Measurements from ENCODE around the gene SLC24A3. TPM values are rescaled to one million over a fixed set of nuclear protein-coding genes. Genes with fewer than 3 reads are reported as not detected.

The SLC24A3 gene
- total and polyA plus RNA-seq, 5 experiments from 2014 or later: not detected

- Mint-ChIP-seq H3K27me3 (peaks cover 1 to 9% (median 3%) of the 10 kb centered on the region in 5 donors), H3K4me1 (no peaks in the 10 kb centered on the region), H3K4me3 (no peak overlapping the region), H3K36me3 (peaks cover 0 to 4% (median 0%) of the 10 kb centered on the region in 3 donors), H3K27ac (no peak overlapping the region), H3K9me3 (peaks cover 0 to 9% (median 3%) of the 10 kb centered on the region in 9 donors)
- DNase-seq (no peak), ATAC-seq (no peak)
- POLR2A ChIA-PET: no interaction called here
Measured at GRCh38 chr20:19423900-19424620, 211.6 kb downstream of the SLC24A3 start.

- DNase-seq (no peak), ATAC-seq (no peak)
- Mint-ChIP-seq H3K27ac (no peak overlapping the region), H3K36me3 (peaks cover 0 to 2% (median 0%) of the 10 kb centered on the region in 3 donors), H3K9me3 (peaks cover 0 to 4% (median 2%) of the 10 kb centered on the region in 9 donors), H3K4me1 (no peaks in the 10 kb centered on the region), H3K27me3 (peaks cover 1 to 20% (median 3%) of the 10 kb centered on the region in 5 donors), H3K4me3 (no peak overlapping the region)
- POLR2A ChIA-PET: no interaction called here
Measured at GRCh38 chr20:19426356-19426755, 213.9 kb downstream of the SLC24A3 start.

GRCh38 chr20:19427480-19427879 is 215.0 kb downstream of the SLC24A3 start:
- Mint-ChIP-seq H3K27me3 (peaks cover 0 to 20% (median 3%) of the 10 kb centered on the region in 5 donors), H3K9me3 (peaks cover 0 to 3% (median 0%) of the 10 kb centered on the region in 9 donors), H3K27ac (no peak overlapping the region), H3K4me3 (no peak overlapping the region), H3K4me1 (no peaks in the 10 kb centered on the region), H3K36me3 (no peaks in the 10 kb centered on the region)
- ATAC-seq (no peak), DNase-seq (no peak)
- POLR2A ChIA-PET: no interaction called here

GRCh38 chr20:19427913-19428312 is 215.5 kb downstream of the SLC24A3 start:
- Mint-ChIP-seq H3K27me3 (peaks cover 0 to 20% (median 3%) of the 10 kb centered on the region in 5 donors), H3K27ac (no peak overlapping the region), H3K4me3 (no peak overlapping the region), H3K4me1 (no peaks in the 10 kb centered on the region), H3K9me3 (peaks cover 0 to 3% (median 0%) of the 10 kb centered on the region in 9 donors), H3K36me3 (no peaks in the 10 kb centered on the region)
- POLR2A ChIA-PET: no interaction called here
- no peak for ATAC-seq
- no peak for DNase-seq

- Mint-ChIP-seq H3K9me3 (peaks cover 0 to 3% (median 0%) of the 10 kb centered on the region in 9 donors), H3K27ac (no peak overlapping the region), H3K27me3 (peaks cover 0 to 20% (median 3%) of the 10 kb centered on the region in 5 donors), H3K36me3 (no peaks in the 10 kb centered on the region), H3K4me3 (no peak overlapping the region), H3K4me1 (no peaks in the 10 kb centered on the region)
- no peak for ATAC-seq
- POLR2A ChIA-PET: no interaction called here
- DNase-seq: no peak
Measured at GRCh38 chr20:19428324-19428723, 215.9 kb downstream of the SLC24A3 start.

GRCh38 chr20:19429538-19429937 is 217.1 kb downstream of the SLC24A3 start:
- no peaks in the 10 kb centered on the region for H3K4me1 Mint-ChIP-seq
- no peaks in the 10 kb centered on the region for H3K36me3 Mint-ChIP-seq
- peaks cover 0 to 20% (median 4%) of the 10 kb centered on the region in 5 donors for H3K27me3 Mint-ChIP-seq
- POLR2A ChIA-PET: no interaction called here
- no peak overlapping the region for H3K27ac Mint-ChIP-seq
- ATAC-seq: no peak
- no peaks in the 10 kb centered on the region for H3K9me3 Mint-ChIP-seq
- no peak for DNase-seq
- no peak overlapping the region for H3K4me3 Mint-ChIP-seq

- no peak overlapping the region for H3K27ac Mint-ChIP-seq
- POLR2A ChIA-PET: no interaction called here
Measured at GRCh38 chr20:19430641-19431315, 218.3 kb downstream of the SLC24A3 start.

GRCh38 chr20:19431316-19431700 is 218.9 kb downstream of the SLC24A3 start:
- Mint-ChIP-seq H3K36me3 (no peaks in the 10 kb centered on the region), H3K4me1 (no peaks in the 10 kb centered on the region), H3K27ac (no peak overlapping the region), H3K27me3 (peaks cover 0 to 18% (median 3%) of the 10 kb centered on the region in 5 donors), H3K4me3 (no peak overlapping the region), H3K9me3 (no peaks in the 10 kb centered on the region)
- POLR2A ChIA-PET: no interaction called here
- no peak for DNase-seq
- ATAC-seq: no peak

More at GRCh38 chr20:19430641-19431315, 218.3 kb downstream of the SLC24A3 start:
- Mint-ChIP-seq H3K36me3 (no peaks in the 10 kb centered on the region), H3K9me3 (no peaks in the 10 kb centered on the region), H3K27me3 (peaks cover 0 to 20% (median 3%) of the 10 kb centered on the region in 5 donors), H3K4me3 (no peak overlapping the region), H3K4me1 (no peaks in the 10 kb centered on the region)
- DNase-seq (no peak), ATAC-seq (no peak)

GRCh38 chr20:19431906-19432305 is 219.5 kb downstream of the SLC24A3 start:
- POLR2A ChIA-PET: no interaction called here
- no peaks in the 10 kb centered on the region for H3K9me3 Mint-ChIP-seq
- no peaks in the 10 kb centered on the region for H3K4me1 Mint-ChIP-seq
- H3K36me3 Mint-ChIP-seq: no peaks in the 10 kb centered on the region
- H3K27ac Mint-ChIP-seq: no peak overlapping the region
- no peak overlapping the region for H3K4me3 Mint-ChIP-seq
- ATAC-seq (no peak), DNase-seq (no peak)
- peaks cover 0 to 14% (median 1%) of the 10 kb centered on the region in 5 donors for H3K27me3 Mint-ChIP-seq

- Mint-ChIP-seq H3K27me3 (peaks cover 0 to 14% (median 1%) of the 10 kb centered on the region in 5 donors), H3K27ac (peak overlapping the region in 1 of 10 donors; percentile 63), H3K4me3 (no peak overlapping the region), H3K4me1 (no peaks in the 10 kb centered on the region), H3K36me3 (no peaks in the 10 kb centered on the region), H3K9me3 (no peaks in the 10 kb centered on the region)
- ATAC-seq (no peak), DNase-seq (no peak)
- POLR2A ChIA-PET: no interaction called here
Measured at GRCh38 chr20:19433371-19434350, 221.2 kb downstream of the SLC24A3 start.

- no peak overlapping the region for H3K4me3 Mint-ChIP-seq
- H3K36me3 Mint-ChIP-seq: no peaks in the 10 kb centered on the region
- H3K27me3 Mint-ChIP-seq: peaks cover 0 to 11% (median 1%) of the 10 kb centered on the region in 5 donors
- no peaks in the 10 kb centered on the region for H3K9me3 Mint-ChIP-seq
- ATAC-seq (no peak), DNase-seq (no peak)
- peaks cover 0 to 2% (median 1%) of the 10 kb centered on the region in 4 donors for H3K4me1 Mint-ChIP-seq
- POLR2A ChIA-PET: no interaction called here
- no peak overlapping the region for H3K27ac Mint-ChIP-seq
Measured at GRCh38 chr20:19435316-19435715, 222.9 kb downstream of the SLC24A3 start.

- ATAC-seq (no peak), DNase-seq (no peak)
- H3K4me3 Mint-ChIP-seq: no peak overlapping the region
- H3K36me3 Mint-ChIP-seq: no peaks in the 10 kb centered on the region
- H3K4me1 Mint-ChIP-seq: peaks cover 2 to 6% (median 2%) of the 10 kb centered on the region in 4 donors
- POLR2A ChIA-PET: no interaction called here
- no peaks in the 10 kb centered on the region for H3K9me3 Mint-ChIP-seq
- no peak overlapping the region for H3K27ac Mint-ChIP-seq
- H3K27me3 Mint-ChIP-seq: peaks cover 0 to 6% (median 0%) of the 10 kb centered on the region in 5 donors
Measured at GRCh38 chr20:19435821-19436220, 223.4 kb downstream of the SLC24A3 start.
